ENCODE results near the gene SEC31A.

Gene SEC31A

DNA sequence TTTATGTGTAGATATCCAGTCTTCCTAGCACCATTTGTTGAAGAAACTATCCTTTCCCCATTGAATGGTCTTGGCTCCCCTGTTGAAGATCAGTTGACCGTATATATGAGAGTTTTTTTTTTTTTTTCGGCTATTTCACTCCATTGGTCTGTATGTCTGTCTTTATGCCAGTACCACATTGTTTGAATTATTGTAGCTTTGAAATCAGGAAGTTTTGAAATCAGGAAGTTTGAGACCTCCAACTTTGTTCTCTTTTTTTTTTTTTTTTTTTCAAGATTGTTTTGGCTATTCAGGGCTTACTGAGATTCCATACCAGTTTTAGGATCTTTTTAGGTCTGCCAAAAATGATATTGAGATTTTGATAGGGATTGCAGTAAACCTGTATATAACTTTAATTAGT lies 88.0 kb downstream of the SEC31A start:
- no peak overlapping the region for H3K4me3 ChIP-seq (ENCODE audit: low read length)
- no peak for DNase-seq (ENCODE audit: low read depth, low spot score)

GRCh38 chr4:82801910-82802521 lies 88.9 kb downstream of the SEC31A start:
- no peak for DNase-seq (ENCODE audit: low read depth, low spot score)
- no peak overlapping the region for H3K4me3 ChIP-seq (ENCODE audit: low read length)

DNA sequence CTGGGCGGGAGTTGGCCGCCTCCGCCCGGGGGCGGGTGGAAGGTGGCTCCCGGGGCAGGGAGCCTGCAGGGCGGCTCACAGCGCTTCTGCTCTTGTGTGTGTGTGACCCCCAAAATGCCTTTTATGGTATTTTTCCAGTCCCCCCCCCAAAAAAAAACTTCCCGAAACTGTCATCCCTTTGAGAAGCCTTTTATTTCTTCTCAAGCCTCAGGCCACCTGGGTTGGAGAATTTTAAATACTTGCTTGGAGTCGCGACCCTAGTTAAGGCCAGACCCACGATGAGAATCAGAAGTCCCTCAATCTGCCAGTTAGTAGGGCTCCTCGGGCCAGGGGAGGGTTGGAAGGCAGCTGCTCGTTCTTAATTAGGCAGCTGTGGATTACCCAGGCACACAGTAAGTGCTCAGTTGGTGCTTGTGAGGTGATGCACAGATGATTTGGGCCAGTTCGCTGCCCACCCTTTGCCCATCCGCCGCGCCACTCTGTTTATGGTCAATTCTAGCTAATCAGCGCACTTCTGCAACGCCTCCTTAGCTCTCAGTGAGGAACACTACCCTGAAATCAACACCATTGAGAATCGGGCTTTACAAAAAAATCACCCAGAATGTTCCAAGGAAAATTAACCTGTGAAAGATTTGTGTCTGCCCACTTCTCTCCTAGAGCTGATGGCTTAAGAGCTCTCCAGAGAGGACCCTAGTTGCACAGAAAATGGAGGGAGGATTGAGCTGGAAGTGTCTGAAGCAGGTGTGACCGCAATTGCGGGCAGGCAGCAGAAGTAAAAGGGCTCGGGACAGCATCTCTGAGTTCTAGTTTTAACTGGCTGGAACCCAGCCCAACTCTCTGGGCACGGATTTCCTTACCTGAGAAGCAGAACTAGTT lies 91.7 kb downstream of the SEC31A start:
- DNase-seq (ENCODE audit: low read depth, low spot score): peak; percentile 51

GRCh38 chr4:82798168-82799005 lies 92.6 kb downstream of the SEC31A start, which contains the start of gene SCD5:
Gene SCD5 (minus strand): TSS chr4:82798796. CDS start chr4:82798537, 259 bp downstream.
- peak within 1 kb of the TSS; percentile 73 for H3K4me3 ChIP-seq (ENCODE audit: low read length)
- peak; percentile 88 for DNase-seq (ENCODE audit: low read depth, low spot score)

More for the DNA sequence above, 91.7 kb downstream of the SEC31A start:
- H3K4me3 ChIP-seq (ENCODE audit: low read length): peak overlapping the region; percentile 73

DNA sequence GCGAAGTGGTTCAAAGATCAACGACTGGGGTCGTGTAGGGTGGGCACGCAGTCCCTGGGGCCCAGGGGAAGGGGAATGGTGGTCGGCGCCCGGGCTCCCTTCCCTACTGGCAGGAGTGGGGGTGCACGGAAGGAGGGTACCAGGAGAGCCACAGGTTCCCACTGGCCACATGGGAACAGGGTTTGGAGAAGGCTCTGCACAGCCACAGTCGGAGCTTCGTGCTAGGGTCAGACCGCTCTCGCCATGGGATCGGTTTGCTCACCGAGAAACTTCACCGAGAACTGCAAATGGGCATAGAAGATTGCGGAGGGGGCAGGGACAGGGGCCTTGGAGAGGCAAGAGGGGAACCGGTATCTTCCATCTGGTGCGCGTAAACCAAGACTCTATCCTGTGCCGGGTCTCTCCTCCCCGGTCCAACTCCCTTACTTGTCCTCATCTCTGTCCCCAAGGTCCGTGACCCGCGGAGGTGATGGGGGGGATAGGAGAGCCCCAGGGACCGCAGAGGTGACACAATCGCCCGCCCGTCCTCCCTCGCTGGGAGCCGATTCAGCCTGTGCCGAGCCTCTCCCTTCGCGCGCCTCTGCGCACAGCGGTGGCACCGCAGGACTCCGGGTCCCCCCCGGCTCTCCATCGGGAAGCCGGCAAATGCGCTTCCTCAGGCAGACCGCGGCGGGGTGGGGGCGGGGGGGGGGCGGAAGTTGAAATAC lies 93.4 kb downstream of the SEC31A start:
- H3K4me3 ChIP-seq (ENCODE audit: low read length): peak overlapping the region; percentile 73
- DNase-seq (ENCODE audit: low read depth, low spot score): no peak

- no peak for DNase-seq (ENCODE audit: low read depth, low spot score)
- no peak overlapping the region for H3K4me3 ChIP-seq (ENCODE audit: low read length)
Measured at GRCh38 chr4:82797040-82797404, 93.9 kb downstream of the SEC31A start.

DNA sequence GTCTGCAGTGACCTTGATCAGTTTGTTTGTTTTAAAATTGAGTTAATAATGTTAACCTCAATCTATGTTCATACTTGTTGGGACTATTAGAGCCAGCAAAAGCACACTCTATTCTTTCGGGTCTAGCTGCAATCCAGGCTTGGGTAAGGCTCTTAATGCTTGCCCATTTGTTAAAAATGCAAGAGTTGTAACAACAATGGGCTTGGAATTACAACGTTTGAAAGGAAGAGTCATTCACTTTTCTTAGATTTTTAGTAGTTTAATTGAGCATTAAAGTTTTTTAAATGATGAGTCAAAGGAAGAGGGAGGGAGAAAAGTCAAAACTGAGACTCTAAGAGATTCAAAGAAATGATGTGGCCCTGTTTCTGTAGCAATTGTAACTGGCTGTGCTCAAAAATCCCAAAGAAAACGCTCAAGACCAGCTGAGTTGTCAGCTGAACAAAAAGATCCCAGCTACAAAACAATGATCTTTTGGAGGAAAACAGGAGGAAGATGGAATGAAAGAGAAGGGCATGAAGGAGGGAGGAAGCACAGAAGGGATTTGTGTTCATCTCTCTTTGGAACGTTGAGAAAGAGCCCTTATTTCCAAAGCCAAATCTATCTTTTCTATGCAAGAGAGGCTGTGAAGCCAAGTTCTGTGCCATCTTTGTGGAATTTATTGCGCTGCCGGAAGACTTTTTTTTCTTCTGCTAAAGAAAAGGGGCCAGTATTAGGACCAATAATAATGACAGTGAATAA lies 97.9 kb downstream of the SEC31A start:
- no peak for DNase-seq (ENCODE audit: low read depth, low spot score)
- no peak overlapping the region for H3K4me3 ChIP-seq (ENCODE audit: low read length)

DNA sequence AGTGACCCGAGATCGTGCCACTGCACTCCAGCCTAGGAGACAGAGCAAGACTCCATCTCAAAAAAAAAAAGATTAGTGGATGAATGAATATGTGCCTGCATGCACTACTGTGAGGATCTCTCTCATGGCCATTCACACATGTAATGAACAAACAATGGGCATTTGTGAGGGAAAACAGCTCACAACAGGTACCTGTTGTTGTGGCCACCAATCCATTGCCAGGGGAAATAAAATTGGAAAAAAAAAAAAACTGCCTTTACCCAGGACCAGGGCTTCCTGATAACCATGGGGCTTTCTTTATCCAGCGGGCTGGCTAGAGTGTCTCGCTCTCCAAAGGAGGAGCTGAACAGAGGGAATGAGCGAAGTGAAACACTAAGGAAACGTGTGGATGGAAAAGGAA lies 99.8 kb downstream of the SEC31A start:
- no peak overlapping the region for H3K4me3 ChIP-seq (ENCODE audit: low read length)

DNA sequence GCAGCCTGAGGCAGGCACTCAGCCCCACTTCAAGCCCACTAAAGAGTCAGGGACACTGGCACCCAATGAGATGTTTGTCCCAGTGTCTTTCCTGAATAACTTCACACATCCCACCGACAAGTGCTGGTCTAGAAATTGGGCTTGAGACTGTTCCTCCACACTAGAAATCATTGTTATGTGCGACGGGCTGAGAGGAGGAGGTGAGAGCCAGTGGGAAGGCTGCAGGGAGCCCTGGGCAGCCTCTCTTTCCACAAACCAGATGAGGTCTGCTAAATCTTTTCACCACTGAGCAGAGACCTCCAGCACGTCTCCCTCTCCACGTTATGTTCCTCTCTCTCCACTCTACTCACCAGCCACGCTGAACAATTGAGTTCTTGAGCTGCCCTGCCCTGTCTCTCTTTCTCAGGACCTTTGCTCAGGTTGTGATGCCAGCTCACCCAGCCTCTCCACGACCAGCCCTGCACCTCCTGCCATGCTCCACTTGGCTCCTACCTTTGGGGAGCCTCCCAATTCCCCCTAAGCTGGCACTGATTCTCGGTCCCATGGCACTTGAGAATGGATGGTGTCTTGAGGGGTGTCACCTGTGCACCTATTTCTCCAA lies 100.8 kb downstream of the SEC31A start:
- no peak for DNase-seq (ENCODE audit: low read depth, low spot score)
- no peak overlapping the region for H3K4me3 ChIP-seq (ENCODE audit: low read length)

More for the DNA sequence above, 99.8 kb downstream of the SEC31A start:
- no peak for DNase-seq (ENCODE audit: low read depth, low spot score)

- H3K4me3 ChIP-seq (ENCODE audit: low read length): no peak overlapping the region
- DNase-seq (ENCODE audit: low read depth, low spot score): no peak
Measured at GRCh38 chr4:82789025-82789776, 101.8 kb downstream of the SEC31A start.

- DNase-seq (ENCODE audit: low read depth, low spot score): no peak
- no peak overlapping the region for H3K4me3 ChIP-seq (ENCODE audit: low read length)
Measured at GRCh38 chr4:82787342-82787741, 103.6 kb downstream of the SEC31A start.

DNA sequence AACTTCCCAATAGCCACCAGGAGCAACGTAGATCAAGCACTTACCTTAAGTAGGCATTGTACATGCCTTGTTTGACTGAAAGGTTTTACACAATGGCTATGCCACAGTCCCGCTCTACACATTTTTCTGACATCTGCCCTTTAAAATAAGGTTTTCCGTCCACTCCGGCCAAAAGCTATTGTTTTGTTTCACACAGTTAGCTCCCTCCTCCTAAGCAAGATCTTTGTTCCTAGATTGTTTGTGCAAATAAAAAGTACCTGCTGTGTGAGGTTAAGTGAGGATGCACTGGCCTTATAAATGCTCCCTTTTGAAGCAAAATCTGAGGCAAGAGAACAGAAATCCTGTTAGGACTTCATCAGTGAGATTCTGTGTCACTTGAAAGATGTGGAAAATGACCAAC lies 104.1 kb downstream of the SEC31A start:
- DNase-seq (ENCODE audit: low read depth, low spot score): no peak
- no peak overlapping the region for H3K4me3 ChIP-seq (ENCODE audit: low read length)

GRCh38 chr4:82785611-82786400 lies 105.1 kb downstream of the SEC31A start:
- no peak for DNase-seq (ENCODE audit: low read depth, low spot score)

DNA sequence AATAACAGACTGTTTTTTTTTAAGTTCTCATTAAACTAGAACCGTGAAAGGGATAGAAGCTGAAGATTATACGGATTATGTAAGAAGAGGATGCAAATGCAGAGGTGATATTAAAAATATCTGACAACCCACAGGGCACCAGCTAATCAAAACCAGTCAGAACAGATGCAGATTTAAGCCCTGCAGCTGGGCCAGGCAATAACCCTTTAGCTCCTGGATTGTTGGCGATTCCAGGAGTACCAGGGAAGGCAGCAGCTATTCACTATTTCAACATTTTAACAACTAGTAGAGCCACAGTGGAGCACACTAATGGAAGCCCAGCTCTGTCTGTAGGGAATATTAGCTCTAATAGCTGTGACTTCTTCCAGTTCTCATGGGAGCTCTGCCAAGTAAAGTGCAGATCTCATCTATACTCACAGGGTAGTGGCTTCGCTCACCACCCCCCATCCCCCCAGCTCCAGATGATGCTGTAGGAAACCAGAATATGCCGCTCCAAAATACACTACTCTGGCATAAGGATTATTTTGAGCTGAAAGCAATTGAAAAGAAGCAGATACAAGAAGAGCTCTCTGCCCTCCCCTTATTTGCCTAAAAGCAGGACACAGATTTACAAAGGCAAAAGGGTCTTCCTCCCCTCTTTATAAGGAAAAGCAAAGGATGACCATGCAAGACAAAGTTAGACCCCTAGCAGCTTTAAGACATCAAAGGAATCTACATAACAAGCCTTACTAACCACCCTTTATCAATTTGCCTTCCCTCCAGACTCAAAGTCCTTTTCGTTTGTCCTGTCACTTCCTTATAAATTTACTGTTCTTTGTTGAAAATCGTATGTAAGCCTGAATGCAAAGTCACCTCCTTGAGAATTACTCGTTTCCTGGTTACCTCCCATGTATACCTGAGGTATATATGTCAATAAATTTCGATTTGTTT lies 106.0 kb downstream of the SEC31A start:
- DNase-seq (ENCODE audit: low read depth, low spot score): no peak
- no peak overlapping the region for H3K4me3 ChIP-seq (ENCODE audit: low read length)

More at GRCh38 chr4:82785611-82786400, 105.1 kb downstream of the SEC31A start:
- no peak overlapping the region for H3K4me3 ChIP-seq (ENCODE audit: low read length)

DNA sequence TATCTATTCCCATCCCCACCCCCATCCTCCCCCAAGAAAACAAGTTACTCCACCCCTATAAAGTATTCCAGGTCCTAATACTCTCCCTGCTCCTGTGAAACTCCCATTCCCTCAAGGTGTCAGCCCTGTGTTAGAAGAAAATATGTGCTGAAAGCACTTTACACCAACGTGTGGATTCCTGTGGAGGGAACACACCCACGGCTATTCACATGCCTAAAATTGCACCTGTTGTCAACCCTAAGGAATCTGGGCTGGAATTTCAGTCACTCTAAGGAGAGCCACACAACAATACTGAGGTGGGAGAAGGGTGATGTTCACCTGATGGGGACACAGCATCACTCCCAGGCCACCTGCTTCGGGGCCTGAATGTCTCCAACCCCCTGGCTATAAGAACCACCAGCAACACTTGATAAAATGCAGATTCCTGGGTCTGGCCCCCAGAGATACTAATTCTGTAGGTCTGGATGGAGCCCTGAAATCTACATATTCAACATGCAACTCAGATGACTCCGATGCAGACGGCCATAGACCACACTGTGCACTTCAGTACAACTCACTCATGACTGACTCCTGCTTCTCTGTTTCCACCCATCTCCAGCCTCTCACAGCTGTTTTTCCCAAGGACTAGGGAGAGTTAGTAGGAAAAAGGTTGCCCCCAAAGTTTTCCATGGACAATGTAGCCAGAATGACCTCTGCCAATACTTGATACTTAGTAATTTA lies 108.2 kb downstream of the SEC31A start:
- no peak for DNase-seq (ENCODE audit: low read depth, low spot score)
- no peak overlapping the region for H3K4me3 ChIP-seq (ENCODE audit: low read length)

Data from Jurkat, Clone E6-1 (cell line).